Tibial nerve (tissue), 3 donors: ENCODE results near the gene CA11.

Experiments used
- POLR2A ChIP-seq, 2 donors: fragments of 450-650 bp; IDR thresholded peaks; one replicate each; pipeline ENCODE4 v1.6.1; 2017; ENCODE audit warnings: antibody characterized with exemption in 2 of 2, mild to moderate bottlenecking in 2 of 2, moderate library complexity in 2 of 2
- TF ChIP-seq, protein P1 (sequence below), 5 experiments: fragments of 200-600 bp in 3 of 5; fragments of 450-650 bp in 2 of 5; sonication (generic) in 3 of 5; IDR thresholded peaks; one replicate each; pipeline ENCODE4 v1.5.1; 2016 to 2019; ENCODE audit warnings: antibody characterized with exemption in 5 of 5, mild to moderate bottlenecking in 3 of 5, moderate library complexity in 2 of 5

DNA sequence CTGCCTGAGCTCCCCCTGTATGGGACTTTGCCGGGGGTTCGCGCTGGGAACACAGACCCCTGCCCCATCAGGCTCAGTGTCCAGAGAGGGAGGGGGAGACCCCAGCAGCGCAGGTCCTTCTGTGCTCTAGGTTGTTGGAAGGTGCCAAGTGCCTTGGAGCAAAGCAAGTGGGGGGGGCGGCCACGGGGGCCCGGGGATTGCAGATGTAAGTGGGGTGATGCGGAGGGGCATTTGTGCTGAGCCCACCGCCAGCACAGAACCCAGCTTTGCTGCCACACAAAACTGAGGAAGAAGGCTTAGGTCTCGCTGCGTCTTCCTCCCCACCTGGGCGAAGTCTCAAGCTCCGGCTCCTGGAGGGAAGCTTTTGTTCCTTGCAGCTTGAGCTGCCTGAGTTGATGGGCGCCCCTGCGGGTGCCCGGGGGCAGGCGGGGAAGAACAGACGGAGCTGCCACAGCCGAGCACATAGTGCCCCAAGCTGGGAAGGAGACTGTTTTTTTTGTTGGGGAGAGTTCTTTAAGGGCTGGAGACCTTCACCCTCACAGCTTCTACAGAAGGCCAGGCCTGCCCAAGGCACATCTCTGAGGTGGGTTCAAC is 28.3 kb upstream of the CA11 start:
- no peak for TF ChIP-seq POLR2A (IDR thresholded peaks at IDR 0.05)
- TF ChIP-seq, protein P1, sequence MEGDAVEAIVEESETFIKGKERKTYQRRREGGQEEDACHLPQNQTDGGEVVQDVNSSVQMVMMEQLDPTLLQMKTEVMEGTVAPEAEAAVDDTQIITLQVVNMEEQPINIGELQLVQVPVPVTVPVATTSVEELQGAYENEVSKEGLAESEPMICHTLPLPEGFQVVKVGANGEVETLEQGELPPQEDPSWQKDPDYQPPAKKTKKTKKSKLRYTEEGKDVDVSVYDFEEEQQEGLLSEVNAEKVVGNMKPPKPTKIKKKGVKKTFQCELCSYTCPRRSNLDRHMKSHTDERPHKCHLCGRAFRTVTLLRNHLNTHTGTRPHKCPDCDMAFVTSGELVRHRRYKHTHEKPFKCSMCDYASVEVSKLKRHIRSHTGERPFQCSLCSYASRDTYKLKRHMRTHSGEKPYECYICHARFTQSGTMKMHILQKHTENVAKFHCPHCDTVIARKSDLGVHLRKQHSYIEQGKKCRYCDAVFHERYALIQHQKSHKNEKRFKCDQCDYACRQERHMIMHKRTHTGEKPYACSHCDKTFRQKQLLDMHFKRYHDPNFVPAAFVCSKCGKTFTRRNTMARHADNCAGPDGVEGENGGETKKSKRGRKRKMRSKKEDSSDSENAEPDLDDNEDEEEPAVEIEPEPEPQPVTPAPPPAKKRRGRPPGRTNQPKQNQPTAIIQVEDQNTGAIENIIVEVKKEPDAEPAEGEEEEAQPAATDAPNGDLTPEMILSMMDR (IDR thresholded peaks at IDR 0.05), result no peak
